GM21360 (cell line): Measurements from ENCODE around the gene TMEM132D.

Experiments used
- ATAC-seq: cut with Tn5 transposase; IDR thresholded peaks from one replicate; pipeline ENCODE4 v1.9.1; 2021; ENCODE audit warnings: mild to moderate bottlenecking, moderate library complexity; ENCODE audit not compliant: unreplicated experiment

TMEM132D gene

GRCh38 chr12:129873833-129874208 lies 30.0 kb downstream of the TMEM132D start:
- ATAC-seq = no peak

GRCh38 chr12:129873111-129873832 lies 30.6 kb downstream of the TMEM132D start:
- ATAC-seq = no peak

GRCh38 chr12:129871991-129872972 lies 31.5 kb downstream of the TMEM132D start:
- no peak for ATAC-seq

GRCh38 chr12:129870796-129871195 lies 33.0 kb downstream of the TMEM132D start:
- no peak for ATAC-seq

DNA sequence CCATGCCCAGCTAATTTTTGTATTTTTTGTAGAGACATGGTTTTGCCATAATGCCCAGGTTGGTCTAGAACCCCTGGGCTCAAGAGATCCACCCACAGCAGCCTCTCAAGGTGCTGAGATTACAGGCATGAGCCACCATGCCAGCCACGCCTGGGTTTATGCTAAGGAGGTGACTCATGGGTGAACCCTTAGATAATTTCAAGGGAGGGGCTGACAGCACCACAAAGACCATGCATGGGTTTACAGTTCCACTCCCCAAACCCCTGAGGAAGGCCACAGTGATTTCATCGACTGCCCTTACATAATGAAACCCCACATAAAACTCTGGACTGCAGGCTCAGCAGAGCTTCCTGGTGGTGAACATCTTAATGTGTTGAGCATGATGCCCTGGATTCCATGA lies 33.7 kb downstream of the TMEM132D start:
- ATAC-seq = no peak

- no peak for ATAC-seq
Observed at GRCh38 chr12:129868575-129868974, 35.2 kb downstream of the TMEM132D start.

DNA sequence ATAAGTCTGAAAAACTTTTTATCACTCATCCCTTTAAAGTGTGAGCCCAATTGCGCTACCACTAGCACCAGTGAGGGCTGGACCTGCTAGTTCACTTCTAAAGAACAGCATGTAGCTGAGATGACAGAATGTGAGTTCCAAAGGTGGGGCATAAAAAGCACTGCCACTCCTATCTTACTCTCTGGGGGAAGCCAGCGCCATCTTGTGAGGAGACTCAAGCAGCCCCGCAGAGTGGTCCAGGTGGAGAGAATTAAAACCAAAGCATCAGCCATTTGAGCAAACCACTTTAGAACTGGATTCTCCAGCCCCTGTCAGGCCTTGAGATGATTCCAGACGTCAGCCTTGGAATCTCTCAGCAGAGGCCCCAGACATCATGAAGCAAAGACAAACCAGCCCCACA lies 39.9 kb downstream of the TMEM132D start:
- no peak for ATAC-seq

DNA sequence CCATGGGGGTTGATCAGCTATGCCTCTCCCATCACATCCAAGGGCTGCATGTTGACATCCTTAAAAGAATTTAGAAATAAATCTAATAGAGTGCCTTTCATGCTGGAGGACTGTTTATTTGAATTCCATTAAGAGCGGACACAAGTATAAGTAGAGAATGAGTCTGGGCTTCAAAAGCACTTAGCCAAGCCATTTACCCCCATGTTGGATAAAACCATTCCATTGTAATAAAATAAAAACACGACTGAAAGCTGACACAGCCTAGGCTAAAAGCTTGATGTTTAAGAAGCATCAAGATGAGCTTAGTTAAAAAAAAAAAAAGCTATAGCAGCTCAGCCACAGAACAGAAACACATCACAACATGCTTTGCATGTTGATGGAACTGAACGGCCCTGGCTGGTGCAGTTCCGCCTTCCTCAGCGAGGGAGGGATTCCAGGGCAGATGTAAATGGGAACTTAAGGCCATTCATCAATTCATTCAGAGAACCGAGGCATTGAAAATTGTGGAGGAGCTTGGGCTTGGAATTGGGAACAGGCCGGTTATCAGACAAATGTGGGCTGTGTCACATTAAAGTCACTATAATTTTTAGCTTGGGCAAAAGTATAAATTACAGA lies 41.2 kb downstream of the TMEM132D start:
- no peak for ATAC-seq

DNA sequence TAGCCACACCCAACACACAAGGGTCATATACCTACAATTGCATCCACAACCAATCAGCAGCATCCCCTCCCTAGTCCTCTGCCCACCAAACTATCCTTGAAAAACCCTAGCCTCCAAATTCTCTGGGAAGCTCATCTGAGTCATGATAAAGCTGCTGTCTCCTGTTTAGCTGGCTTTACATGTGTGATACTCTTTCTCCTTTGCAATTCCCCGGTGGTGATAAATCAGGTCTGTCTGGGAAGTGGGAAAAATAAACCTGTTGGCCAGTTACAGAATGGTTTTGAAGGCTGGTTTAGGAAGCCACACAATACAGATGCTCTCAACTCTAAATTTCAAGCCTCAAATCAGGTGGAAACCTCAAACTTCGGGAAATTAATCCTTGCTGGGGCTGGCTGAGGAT lies 41.9 kb downstream of the TMEM132D start:
- no peak for ATAC-seq

DNA sequence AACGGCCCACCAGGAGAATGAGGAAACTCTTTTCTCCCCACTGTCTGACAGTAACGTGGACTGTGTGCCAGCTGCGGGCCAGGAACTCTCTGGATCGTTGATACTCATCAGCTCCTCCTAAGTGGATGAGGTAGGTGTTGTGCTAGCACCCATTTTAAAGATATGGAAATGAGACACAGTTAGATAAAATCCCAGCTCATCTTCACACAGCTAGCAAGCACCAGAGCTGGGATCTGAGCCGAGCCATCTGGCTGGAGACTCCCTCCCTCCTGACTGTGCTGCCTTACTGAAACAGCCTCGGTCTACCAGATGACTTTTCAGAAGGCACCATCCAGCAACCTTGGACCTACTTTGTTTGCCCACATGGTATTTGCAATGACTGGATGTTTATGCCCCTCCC lies 49.2 kb downstream of the TMEM132D start:
- no peak for ATAC-seq

DNA sequence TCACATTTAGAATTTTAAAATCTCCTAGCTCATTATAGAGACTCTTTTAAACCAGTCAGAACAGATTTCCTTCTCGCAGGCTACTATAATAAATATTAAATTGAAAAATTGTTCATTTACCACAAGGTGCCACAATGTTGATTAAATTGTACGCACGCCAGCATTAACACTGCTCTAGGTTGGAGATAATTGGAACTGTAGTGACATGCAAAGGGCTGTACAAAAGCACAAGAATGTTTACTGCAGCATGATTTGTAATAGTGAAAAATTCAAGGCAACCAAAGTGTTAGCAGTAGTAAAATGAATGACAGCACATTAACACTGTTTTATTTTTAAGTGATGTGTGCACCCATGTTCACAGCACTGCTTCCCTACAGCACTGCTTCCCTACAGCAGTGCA lies 52.5 kb downstream of the TMEM132D start:
- ATAC-seq = no peak

DNA sequence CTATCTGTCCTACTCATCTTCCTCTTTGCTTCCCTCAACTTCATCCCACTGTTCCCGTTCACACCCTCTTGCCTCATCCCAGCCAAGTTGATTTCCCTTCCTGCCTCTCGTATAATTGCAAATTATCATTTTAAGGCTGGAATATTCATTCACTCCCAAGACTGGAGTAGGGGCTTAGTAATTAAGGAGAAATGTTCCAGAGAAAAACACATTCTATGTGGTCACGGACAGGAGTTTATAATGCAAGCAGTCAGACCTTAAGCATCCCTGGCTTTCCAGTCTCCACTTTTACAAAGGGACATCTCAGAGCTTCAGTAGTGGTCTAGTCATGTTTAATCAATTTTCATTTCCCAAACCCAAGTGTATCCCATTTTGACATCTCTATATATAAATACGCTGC lies 54.9 kb downstream of the TMEM132D start:
- no peak for ATAC-seq

- no peak for ATAC-seq
Observed at GRCh38 chr12:129847063-129847462, 56.8 kb downstream of the TMEM132D start.

DNA sequence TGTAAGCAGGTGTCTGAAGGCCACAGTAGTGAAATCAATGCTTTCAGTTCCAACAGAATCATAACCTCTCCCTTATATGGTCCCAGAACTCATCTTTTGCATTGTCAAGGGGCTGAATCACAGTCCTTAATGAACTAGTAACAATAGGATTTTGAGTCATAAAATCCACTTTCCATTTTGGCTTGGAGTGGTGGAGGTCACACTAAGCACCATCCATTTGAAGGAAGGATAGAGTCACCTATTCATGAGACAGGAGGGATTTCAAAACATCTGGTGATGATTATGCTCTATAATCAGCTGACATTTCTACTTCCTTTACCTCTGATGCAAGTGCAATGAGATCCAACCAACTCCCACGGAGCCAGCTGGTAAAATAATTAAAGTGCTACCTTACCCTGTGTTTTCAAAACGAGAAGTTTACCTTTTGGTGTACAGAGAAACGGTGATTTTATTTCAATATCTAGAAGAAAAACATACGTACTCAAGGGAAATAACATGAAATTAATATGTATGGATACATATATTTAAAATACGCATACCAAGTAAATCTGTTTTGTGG lies 59.1 kb downstream of the TMEM132D start:
- no peak for ATAC-seq

DNA sequence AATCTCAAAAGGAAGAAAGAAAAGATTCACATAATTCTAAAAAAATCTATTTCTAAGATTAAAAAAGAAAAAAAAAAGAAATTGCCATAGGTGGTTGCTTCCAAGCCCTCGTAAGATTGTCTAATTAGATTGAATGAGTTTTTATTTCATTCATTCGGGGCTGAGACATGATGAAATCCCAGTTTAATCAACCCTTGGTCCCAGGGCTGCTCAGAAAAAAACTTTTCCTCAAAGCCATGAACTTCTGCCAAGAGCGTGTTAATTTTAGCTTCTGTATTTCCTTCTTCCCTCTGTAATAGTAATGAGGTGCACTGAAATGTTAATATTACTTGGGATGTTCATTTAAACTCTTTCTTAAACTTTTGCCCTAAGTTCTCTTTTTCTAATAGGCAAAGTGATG lies 62.6 kb downstream of the TMEM132D start:
- no peak for ATAC-seq

DNA sequence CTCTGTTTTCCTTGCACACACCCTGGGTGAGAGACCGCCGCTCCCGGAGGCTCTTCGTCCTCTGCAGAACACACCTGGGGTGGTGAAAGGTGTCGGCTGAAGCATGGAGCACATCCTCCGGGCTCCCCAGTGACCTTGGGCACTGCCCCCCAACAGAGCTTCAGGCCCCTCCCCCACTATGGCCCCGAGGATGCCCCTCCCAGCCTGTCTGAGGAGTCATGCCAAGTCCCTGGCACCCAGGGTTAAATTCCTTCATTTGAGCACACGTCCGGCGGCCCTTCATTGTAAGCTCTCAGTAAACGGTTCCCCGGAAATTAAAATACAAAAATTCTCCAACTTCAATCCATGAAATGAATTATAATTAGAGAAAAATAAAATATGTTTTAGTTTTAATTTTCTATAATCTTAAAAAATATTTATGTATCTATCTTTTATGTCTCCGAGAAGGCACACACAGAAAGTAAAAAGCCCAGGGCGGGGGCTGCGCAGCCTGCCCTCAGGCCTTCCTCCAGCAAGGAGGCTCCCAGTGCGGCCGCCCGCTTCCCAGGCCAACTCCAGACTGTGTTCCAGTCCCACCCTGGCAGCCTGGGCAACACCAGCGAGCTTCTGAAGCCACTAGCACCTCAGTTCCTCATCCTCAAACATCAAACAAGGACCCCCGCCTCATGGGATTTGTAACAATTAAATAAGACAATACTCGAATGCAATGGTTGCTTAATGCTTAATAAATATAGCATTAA lies 63.5 kb downstream of the TMEM132D start:
- ATAC-seq = no peak

DNA sequence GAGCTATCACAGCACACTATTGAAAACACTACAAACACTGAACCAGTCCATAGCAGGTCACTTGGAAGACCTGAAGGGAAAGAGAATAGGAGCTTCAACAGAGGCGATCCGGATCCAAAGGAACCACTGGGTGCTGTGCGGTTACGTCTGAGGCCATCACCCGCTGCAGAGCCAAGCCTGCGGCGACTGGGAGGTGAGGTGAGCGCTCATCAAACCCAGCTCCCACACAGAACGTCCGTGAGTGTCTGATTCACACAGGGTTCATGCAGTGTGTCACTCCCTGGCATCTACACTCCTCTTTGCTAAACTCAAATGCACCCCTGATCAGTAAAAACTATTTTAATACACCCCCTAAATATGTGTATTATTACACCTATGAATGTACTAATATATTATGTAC lies 64.1 kb downstream of the TMEM132D start:
- no peak for ATAC-seq

DNA sequence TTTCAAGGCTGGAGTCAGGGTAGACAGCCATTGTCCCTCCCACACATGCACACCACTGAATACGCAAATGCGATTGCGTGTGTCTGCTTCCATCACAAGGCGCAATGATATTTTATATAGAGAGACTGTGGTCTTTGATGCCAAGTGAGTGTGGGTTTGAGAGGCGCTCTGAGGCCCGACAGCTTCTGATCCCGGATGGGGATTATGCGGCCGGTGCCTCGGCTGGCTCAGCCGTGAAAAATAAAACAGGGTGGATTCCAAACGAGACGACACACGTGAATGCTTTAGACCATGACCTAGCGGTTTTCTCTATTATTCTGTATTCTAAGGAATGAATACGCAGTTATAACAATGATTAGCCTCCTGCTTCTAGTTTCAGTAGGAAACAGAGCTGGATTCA lies 72.5 kb downstream of the TMEM132D start:
- no peak for ATAC-seq

- no peak for ATAC-seq
Observed at GRCh38 chr12:129830796-129831195, 73.0 kb downstream of the TMEM132D start.

DNA sequence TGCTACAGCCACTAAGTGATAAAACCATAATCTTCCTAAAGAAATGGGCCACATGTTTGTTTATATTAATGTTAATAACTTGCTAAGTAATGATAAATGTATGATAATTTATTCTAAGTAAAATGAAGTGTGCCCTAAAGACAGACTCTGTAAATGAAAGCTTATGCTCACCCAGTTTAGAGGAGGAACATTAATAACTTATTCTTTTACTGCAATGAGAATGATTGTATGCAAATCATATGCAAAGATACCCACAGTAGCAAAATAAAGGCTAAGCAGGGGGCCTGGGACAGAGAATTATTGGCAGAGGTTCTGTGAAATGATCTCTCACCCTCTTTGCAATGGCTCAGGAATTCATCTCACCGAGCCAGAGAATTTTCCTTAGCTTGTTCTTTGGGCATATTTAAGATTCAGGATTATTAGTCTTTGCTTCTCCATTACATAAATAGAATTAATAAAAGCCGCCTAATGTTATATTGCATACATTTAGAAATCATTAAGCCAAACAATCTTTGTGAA lies 75.9 kb downstream of the TMEM132D start:
- ATAC-seq = no peak
